Psoas muscle (tissue), 8 donors: ENCODE results near the gene RNF130. TPM values are rescaled to one million over a fixed set of nuclear protein-coding genes. Genes with fewer than 3 reads are reported as not detected.

ENCODE experiments used
- ATAC-seq, 4 donors: fragments of 200-7000 bp; cut with Tn5 transposase; one replicate each; pipeline ENCODE4 v1.9.1; 2020; ENCODE audit warnings: moderate library complexity in 3 of 4, mild to moderate bottlenecking in 2 of 4
- DNase-seq, 2 donors: peaks; one replicate each; pipeline ENCODE4 v3.0.0-alpha.2; 2020
- H3K27ac ChIP-seq: fragments of 200-600 bp; one replicate; pipeline ENCODE4 v1.8.0; 2022
- H3K27me3 ChIP-seq, 3 donors: fragments of 200-600 bp in 1 of 3; one replicate each; pipeline versions ENCODE4 v1.6.1 to v1.8.0; 2013 to 2022; ENCODE audit warnings: low read length in 2 of 3, mild to moderate bottlenecking in 2 of 3, moderate library complexity in 1 of 3; ENCODE audit not compliant: insufficient read depth in 3 of 3
- H3K36me3 ChIP-seq, 2 donors: fragments of 200-600 bp in 1 of 2; one replicate each; pipeline versions ENCODE4 v1.6.1 to v1.8.0; 2013 to 2022; ENCODE audit warnings: low read depth in 1 of 2, mild to moderate bottlenecking in 1 of 2, moderate library complexity in 1 of 2; ENCODE audit not compliant: insufficient read depth in 1 of 2
- H3K4me1 ChIP-seq: fragments of 200-600 bp; one replicate; pipeline ENCODE4 v1.8.0; 2022
- H3K4me3 ChIP-seq: fragments of 200-600 bp; one replicate; pipeline ENCODE4 v1.8.0; 2022; ENCODE audit warnings: mild to moderate bottlenecking
- H3K9me3 ChIP-seq: fragments of 200-600 bp; one replicate; pipeline ENCODE4 v1.8.0; 2022
- CTCF ChIP-seq: fragments of 200-600 bp; IDR thresholded peaks from one replicate; pipeline ENCODE4 v1.8.0; 2022; ENCODE audit warnings: antibody characterized with exemption
- WGBS, 3 donors: extraction: QIAGEN DNeasy Blood & Tissue Kit; methylation state at CpG; one replicate each; pipeline versions ENCODE4 v1.1.6 to v1.1.7; 2013; 5-methylcytosine and 5-hydroxymethylcytosine counted together
- intact Hi-C, 2 donors: fragments of 100-400 bp; cut with DNase I; formaldehyde crosslinking; loops; one replicate each; pipeline versions ENCODE4 v1.11.0 to v1.14.2; 2022
- polyA plus RNA-seq, 3 donors: library from polyadenylated mRNA; stranded (reverse); fragments of 200-250 nt; gene quantifications; one replicate each; pipeline ENCODE4 v1.2.3, GENCODE V29; 2013
- total RNA-seq, 4 donors: library from RNA; stranded (reverse); fragmentation: NEBNext Ultra II Directional in 2 of 4; extraction: Animal tissue kit (Norgen Biotek cat#: 25700) in 2 of 4; gene quantifications; one replicate each; pipeline versions ENCODE4 v1.2.1 to v1.2.4, GENCODE V29; 2021 to 2023
- donor health status: healthy with polysubstance abuse.
- donor health status: DM: no; HTN: no; CAD: no; lungs with moderate emphysema.
- donor health status: Bipolar disorder and iron deficiency.
- donor health status: healthy.
- donor health status: DM: yes; HTN: yes; CAD: no.
- donor health status: DM: no; HTN: no; CAD: no.
- donor health status: DM: no; HTN: no; CAD: no.
- donor health status: DM: yes; HTN: yes; CAD: no.

The RNF130 gene
- total and polyA plus RNA-seq, 7 donors = 34.1 to 45.3 (median 37.2) TPM

- no peak for TF ChIP-seq CTCF
- DNase-seq (no peak), ATAC-seq (no peak)
- no peaks in the 10 kb centered on the region for H3K36me3 ChIP-seq
- no peaks in the 10 kb centered on the region for H3K4me1 ChIP-seq
- intact Hi-C loops = no loop called here
- H3K4me3 ChIP-seq = no peak overlapping the region
- 93 to 96% (median 93%) methylated on average over 8 of the region's 8 CpGs for WGBS, 3 donors
- H3K27me3 ChIP-seq = no peaks in the 10 kb centered on the region
- no peak overlapping the region for H3K27ac ChIP-seq
- H3K9me3 ChIP-seq = no peaks in the 10 kb centered on the region
These were observed 140.6 kb downstream of the RNF130 start for GRCh38 chr5:179930788-179931473.

GRCh38 chr5:179927824-179928223 is 143.7 kb downstream of the RNF130 start:
- intact Hi-C loops = no loop called here
- 86 to 88% (median 87%) methylated on average over 7 of the region's 7 CpGs for WGBS, 3 donors
- Histone ChIP-seq H3K4me1 (no peaks in the 10 kb centered on the region), H3K4me3 (no peak overlapping the region), H3K27me3 (no peaks in the 10 kb centered on the region), H3K27ac (no peak overlapping the region), H3K36me3 (no peaks in the 10 kb centered on the region), H3K9me3 (no peaks in the 10 kb centered on the region)
- ATAC-seq (no peak), DNase-seq (no peak)
- no peak for TF ChIP-seq CTCF

GRCh38 chr5:179926657-179927056 is 144.9 kb downstream of the RNF130 start:
- no peak for TF ChIP-seq CTCF
- no peak overlapping the region for H3K27ac ChIP-seq
- no peaks in the 10 kb centered on the region for H3K36me3 ChIP-seq
- H3K27me3 ChIP-seq = no peaks in the 10 kb centered on the region
- H3K9me3 ChIP-seq = no peaks in the 10 kb centered on the region
- intact Hi-C loops = no loop called here
- H3K4me3 ChIP-seq = no peak overlapping the region
- no peak for ATAC-seq
- 88 to 90% (median 89%) methylated on average over 8 of the region's 8 CpGs for WGBS, 3 donors
- H3K4me1 ChIP-seq = no peaks in the 10 kb centered on the region
- no peak for DNase-seq

GRCh38 chr5:179923436-179923835 is 148.1 kb downstream of the RNF130 start:
- ATAC-seq = no peak
- Histone ChIP-seq H3K27me3 (no peaks in the 10 kb centered on the region), H3K27ac (no peak overlapping the region), H3K36me3 (no peaks in the 10 kb centered on the region), H3K9me3 (no peaks in the 10 kb centered on the region), H3K4me3 (no peak overlapping the region), H3K4me1 (no peaks in the 10 kb centered on the region)
- no peak for DNase-seq
- no peak for TF ChIP-seq CTCF
- WGBS, 3 donors = 61 to 73% (median 66%) methylated on average over 6 of the region's 6 CpGs
- intact Hi-C loops = no loop called here

GRCh38 chr5:179920175-179920574 is 151.4 kb downstream of the RNF130 start:
- ATAC-seq (no peak), DNase-seq (no peak)
- no peak overlapping the region for H3K4me3 ChIP-seq
- no peaks in the 10 kb centered on the region for H3K4me1 ChIP-seq
- 90 to 91% (median 90%) methylated on average over 4 of the region's 4 CpGs for WGBS, 3 donors
- no peaks in the 10 kb centered on the region for H3K9me3 ChIP-seq
- H3K27ac ChIP-seq = no peak overlapping the region
- no peak for TF ChIP-seq CTCF
- no peaks in the 10 kb centered on the region for H3K36me3 ChIP-seq
- intact Hi-C loops = no loop called here
- H3K27me3 ChIP-seq = peaks cover 0 to 2% (median 0%) of the 10 kb centered on the region in 3 donors
